MM.1S (cell line): ENCODE measurements around the gene CD248.

Experiments used
- DNase-seq: peaks from one replicate; pipeline ENCODE4 v3.0.0-alpha.2; 2015
- H2AFZ ChIP-seq: fragments of 300-600 bp; sonication (generic); 2 replicates; pipeline ENCODE4 v1.6.0; 2016; ENCODE audit warnings: antibody characterized with exemption, low read length
- H3F3A ChIP-seq: fragments of 300-600 bp; sonication (generic); 2 replicates; pipeline ENCODE4 v1.6.1; 2016; ENCODE audit warnings: mild to moderate bottlenecking, antibody characterized with exemption, low read length, moderate library complexity, mixed read lengths; ENCODE audit not compliant: insufficient read depth
- H3K27ac ChIP-seq: fragments of 300-600 bp; sonication (generic); 2 replicates; pipeline ENCODE4 v1.5.1; 2016; ENCODE audit warnings: mild to moderate bottlenecking, low read length
- H3K27me3 ChIP-seq: fragments of 300-600 bp; sonication (generic); replicated peaks from 2 replicates; pipeline ENCODE4 v1.6.0; 2016; ENCODE audit warnings: low read length; ENCODE audit not compliant: insufficient read depth
- H3K36me3 ChIP-seq: fragments of 300-600 bp; sonication (generic); replicated peaks from 2 replicates; pipeline ENCODE4 v1.6.1; 2016; ENCODE audit warnings: mild to moderate bottlenecking, low read length, mixed read lengths; ENCODE audit not compliant: insufficient read depth
- H3K4me1 ChIP-seq: fragments of 300-600 bp; sonication (generic); 2 replicates; pipeline ENCODE4 v1.6.1; 2016; ENCODE audit warnings: low read length, mixed read lengths
- H3K4me2 ChIP-seq: fragments of 300-600 bp; sonication (generic); 2 replicates; pipeline ENCODE4 v1.6.0; 2016; ENCODE audit warnings: low read depth, low read length
- H3K4me3 ChIP-seq: fragments of 300-600 bp; sonication (generic); 2 replicates; pipeline ENCODE4 v1.5.1; 2016; ENCODE audit warnings: low read length, mixed read lengths
- H3K79me2 ChIP-seq: fragments of 300-600 bp; sonication (generic); 2 replicates; pipeline ENCODE4 v1.6.1; 2016; ENCODE audit warnings: mixed run types, low read length, mixed read lengths
- H3K9ac ChIP-seq: fragments of 300-600 bp; sonication (generic); 2 replicates; pipeline ENCODE4 v1.6.1; 2016; ENCODE audit warnings: low read length, mixed read lengths
- H3K9me2 ChIP-seq: fragments of 300-600 bp; sonication (generic); replicated peaks from 2 replicates; pipeline ENCODE4 v1.6.1; 2016; ENCODE audit warnings: mild to moderate bottlenecking, low read length, mixed read lengths; ENCODE audit not compliant: insufficient read depth
- H3K9me3 ChIP-seq: fragments of 300-600 bp; sonication (generic); replicated peaks from 2 replicates; pipeline ENCODE4 v1.6.1; 2016; ENCODE audit warnings: mild to moderate bottlenecking, low read length, mixed read lengths; ENCODE audit not compliant: insufficient read depth
- H4K20me1 ChIP-seq: fragments of 300-600 bp; sonication (generic); 2 replicates; pipeline ENCODE4 v1.6.1; 2016; ENCODE audit warnings: mild to moderate bottlenecking, low read length, moderate library complexity, mixed read lengths; ENCODE audit not compliant: insufficient read depth
- CTCF ChIP-seq: fragments of 300-600 bp; sonication (generic); IDR thresholded peaks from 2 replicates; pipeline ENCODE4 v1.5.1; 2016; ENCODE audit warnings: antibody characterized with exemption, low read length, mixed read lengths
- EZH2 ChIP-seq: fragments of 300-600 bp; sonication (generic); optimal IDR thresholded peaks from 2 replicates; pipeline ENCODE3; 2017; ENCODE audit warnings: low read depth, mild to moderate bottlenecking, antibody characterized with exemption, low read length, mixed read lengths
- EZH2phosphoT487 ChIP-seq: fragments of 300-600 bp; sonication (generic); IDR thresholded peaks from 2 replicates; pipeline ENCODE4 v1.6.1; 2018; ENCODE audit warnings: antibody characterized with exemption, low read length

CD248 gene

GRCh38 chr11:66339162-66339675 is 22.4 kb upstream of the CD248 start:
- H3K27ac ChIP-seq = no peak overlapping the region
- no peaks in the 10 kb centered on the region for H3K9me3 ChIP-seq
- H3K27me3 ChIP-seq = peaks cover 11% of the 10 kb centered on the region; the same call in 1 of the 2 replicates
- H3K4me3 ChIP-seq = no peak overlapping the region
- peaks cover 14% of the 10 kb centered on the region for H3K79me2 ChIP-seq
- H3F3A ChIP-seq = no peaks in the 10 kb centered on the region
- no peak overlapping the region for H3K4me2 ChIP-seq
- TF ChIP-seq EZH2 (no peak), EZH2phosphoT487 (no peak), CTCF (no peak)
- H3K36me3 ChIP-seq = no peaks in the 10 kb centered on the region
- H3K9ac ChIP-seq = no peak overlapping the region
- no peak for DNase-seq
- no peaks in the 10 kb centered on the region for H4K20me1 ChIP-seq
- H3K9me2 ChIP-seq = no peaks in the 10 kb centered on the region
- no peak overlapping the region for H2AFZ ChIP-seq
- H3K4me1 ChIP-seq = peaks cover 8% of the 10 kb centered on the region

- Histone ChIP-seq H3K9ac (no peak overlapping the region), H3K36me3 (no peaks in the 10 kb centered on the region), H3K27me3 (peaks cover 18% of the 10 kb centered on the region), H4K20me1 (no peaks in the 10 kb centered on the region), H3K27ac (no peak overlapping the region), H3K4me2 (no peak overlapping the region), H3K4me3 (no peak overlapping the region), H3F3A (no peaks in the 10 kb centered on the region), H2AFZ (no peak overlapping the region), H3K9me3 (no peaks in the 10 kb centered on the region), H3K9me2 (no peaks in the 10 kb centered on the region), H3K4me1 (peaks cover under 1% of the 10 kb centered on the region; the same call in 1 of the 2 replicates), H3K79me2 (peaks cover 7% of the 10 kb centered on the region)
- no peak for DNase-seq
- TF ChIP-seq EZH2 (no peak), EZH2phosphoT487 (no peak), CTCF (no peak)
These were observed 21.7 kb upstream of the CD248 start for GRCh38 chr11:66338276-66339161.

GRCh38 chr11:66337103-66337899 is 20.5 kb upstream of the CD248 start:
- no peaks in the 10 kb centered on the region for H3K9me3 ChIP-seq
- DNase-seq = no peak
- no peak overlapping the region for H3K9ac ChIP-seq
- H3K9me2 ChIP-seq = no peaks in the 10 kb centered on the region
- no peak overlapping the region for H3K4me2 ChIP-seq
- H3K79me2 ChIP-seq = no peaks in the 10 kb centered on the region
- H3K36me3 ChIP-seq = no peaks in the 10 kb centered on the region
- H3K4me1 ChIP-seq = no peaks in the 10 kb centered on the region
- no peak for TF ChIP-seq EZH2
- H3K27ac ChIP-seq = no peak overlapping the region
- H3K4me3 ChIP-seq = no peak overlapping the region
- H3F3A ChIP-seq = no peaks in the 10 kb centered on the region
- H4K20me1 ChIP-seq = no peaks in the 10 kb centered on the region
- H2AFZ ChIP-seq = no peak overlapping the region
- peaks cover 30% of the 10 kb centered on the region for H3K27me3 ChIP-seq
